HG02884 (cell line): Measurements from ENCODE around the gene CCDC70.
A peak's percentile ranks its signal among the peaks of the same experiment; 100 is the strongest.

ENCODE experiments used
- ATAC-seq: cut with Tn5 transposase; IDR thresholded peaks from one replicate; pipeline ENCODE4 v1.9.1; 2021; ENCODE audit warnings: mild to moderate bottlenecking, moderate library complexity; ENCODE audit not compliant: unreplicated experiment

The CCDC70 gene

DNA sequence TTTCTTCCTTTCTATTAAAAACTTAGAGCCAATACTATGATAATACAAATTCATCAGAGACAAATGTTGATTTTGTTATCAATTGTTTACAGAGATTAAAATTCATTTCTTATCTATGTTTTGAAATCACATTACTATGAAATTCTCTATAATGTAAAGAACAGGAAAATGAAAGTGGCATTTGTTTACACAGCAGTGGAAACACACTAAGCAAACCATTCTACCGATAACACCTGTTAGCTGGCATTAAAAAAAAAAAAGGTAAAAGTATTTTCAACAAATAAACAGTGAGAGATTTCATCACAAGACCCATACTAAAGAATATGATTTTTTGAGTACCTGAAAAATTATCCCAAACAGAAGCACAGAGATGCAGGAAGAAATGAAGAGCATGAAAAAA, 4.8 kb upstream of the CCDC70 start:
- no peak for ATAC-seq

DNA sequence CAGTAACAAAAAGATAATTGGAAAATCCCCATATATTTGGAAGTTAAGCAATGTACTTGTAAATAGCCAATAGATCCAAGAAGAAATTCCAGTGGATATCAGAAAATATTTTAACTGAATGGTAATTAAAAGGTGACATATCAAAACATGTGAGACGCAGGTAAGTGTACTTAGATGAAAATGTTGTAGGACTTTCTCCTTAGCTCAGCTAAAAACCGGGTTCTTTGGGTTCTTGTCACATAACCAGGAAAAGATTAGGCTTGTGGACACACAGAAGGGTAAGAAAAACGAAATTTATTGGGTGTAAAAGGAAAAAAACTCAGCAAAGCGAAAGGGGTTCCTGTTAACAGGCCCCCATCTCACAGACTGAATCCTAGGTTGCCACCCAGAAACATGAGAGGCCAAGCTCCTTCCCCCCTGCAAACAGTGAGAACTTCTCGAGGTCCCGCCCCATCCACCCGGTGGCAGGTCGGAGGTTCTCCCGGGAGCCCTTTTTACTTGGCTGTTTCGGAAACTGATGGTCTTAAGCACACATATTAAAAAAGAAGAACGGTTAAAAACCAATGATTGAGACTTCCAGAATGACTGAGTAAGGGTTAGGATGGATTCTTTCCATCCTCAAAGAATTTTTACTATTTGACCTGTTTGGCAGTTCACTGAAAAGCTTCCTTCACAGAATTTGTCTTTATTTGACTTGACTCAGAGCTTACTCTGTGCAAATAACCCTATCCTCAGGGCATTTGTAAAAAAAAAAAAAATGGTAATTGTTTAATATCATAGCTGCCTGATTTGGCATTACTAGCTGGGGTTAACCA, 3.1 kb upstream of the CCDC70 start:
- ATAC-seq = no peak

DNA sequence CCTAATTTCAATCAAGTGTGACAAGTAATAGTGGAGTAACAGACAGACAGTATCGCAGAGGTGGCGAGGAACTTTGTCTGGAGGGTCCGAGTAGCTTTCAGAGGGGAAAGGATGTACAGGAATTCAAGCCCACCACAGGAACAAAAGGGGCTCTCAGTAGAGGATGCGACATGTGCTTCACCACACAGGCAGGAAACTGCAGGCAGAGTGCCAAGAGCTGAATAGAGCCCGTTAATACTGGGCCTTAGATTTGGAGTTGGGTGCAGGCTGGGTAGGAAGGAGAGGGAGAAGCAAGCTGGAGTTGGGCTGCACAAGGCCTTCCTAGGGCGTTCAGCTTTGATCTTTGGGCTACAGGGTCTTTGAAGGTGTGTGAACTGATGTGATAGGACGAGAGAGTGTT, 1.2 kb downstream of the CCDC70 start:
- no peak for ATAC-seq

DNA sequence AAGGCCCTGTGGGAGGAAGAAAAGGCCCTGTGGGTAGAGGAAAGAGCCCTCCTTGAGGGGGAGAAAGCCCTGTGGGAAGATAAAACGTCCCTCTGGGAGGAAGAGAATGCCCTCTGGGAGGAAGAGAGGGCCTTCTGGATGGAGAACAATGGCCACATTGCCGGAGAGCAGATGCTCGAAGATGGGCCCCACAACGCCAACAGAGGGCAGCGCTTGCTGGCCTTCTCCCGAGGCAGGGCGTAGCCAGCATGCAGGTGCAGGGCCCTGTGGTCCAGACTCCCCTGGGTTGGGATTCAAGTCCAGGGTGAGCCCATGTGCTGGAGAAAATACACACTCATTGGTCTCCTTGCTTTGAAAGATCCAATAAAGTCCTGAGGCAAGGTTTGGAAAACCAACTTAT, 4.1 kb downstream of the CCDC70 start:
- ATAC-seq = no peak

DNA sequence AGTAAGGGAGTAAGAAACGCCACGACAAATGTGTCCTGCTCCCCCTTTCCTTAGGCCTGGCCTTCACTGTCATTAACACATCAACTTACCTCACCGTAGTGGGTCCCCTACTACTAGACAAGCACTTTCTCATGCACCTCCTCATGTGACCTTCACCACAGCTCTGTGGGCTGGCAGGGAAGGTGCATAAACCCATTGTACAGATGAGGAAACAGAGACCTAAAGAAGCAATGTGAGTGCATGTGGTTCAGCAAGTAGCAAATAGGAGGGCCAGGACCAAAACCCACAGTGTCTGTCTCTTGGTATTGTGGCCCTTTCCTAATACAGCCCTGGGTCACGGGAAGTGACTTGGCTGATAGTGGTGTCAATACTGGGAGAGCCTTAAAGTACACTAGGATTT, 5.3 kb downstream of the CCDC70 start:
- no peak for ATAC-seq

DNA sequence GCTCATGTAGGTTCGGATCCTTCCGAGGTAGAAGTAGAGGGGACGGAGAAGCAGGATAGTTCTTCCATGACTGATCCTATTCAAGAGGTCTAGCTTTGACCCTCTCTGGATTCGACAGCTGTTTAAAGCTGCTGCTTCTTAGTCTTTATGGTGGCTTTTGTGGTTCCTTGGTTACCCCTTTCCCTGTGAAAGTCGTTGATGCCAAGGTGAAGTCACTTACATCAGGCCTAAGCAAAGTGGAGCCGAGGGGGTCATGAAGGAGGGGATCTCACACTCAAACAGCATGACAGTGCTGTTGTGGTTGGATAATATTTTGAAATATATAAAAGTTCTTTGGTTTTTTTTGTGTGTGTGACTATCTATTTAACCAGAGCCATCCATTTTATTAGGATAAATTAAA, 8.1 kb downstream of the CCDC70 start:
- ATAC-seq = no peak

DNA sequence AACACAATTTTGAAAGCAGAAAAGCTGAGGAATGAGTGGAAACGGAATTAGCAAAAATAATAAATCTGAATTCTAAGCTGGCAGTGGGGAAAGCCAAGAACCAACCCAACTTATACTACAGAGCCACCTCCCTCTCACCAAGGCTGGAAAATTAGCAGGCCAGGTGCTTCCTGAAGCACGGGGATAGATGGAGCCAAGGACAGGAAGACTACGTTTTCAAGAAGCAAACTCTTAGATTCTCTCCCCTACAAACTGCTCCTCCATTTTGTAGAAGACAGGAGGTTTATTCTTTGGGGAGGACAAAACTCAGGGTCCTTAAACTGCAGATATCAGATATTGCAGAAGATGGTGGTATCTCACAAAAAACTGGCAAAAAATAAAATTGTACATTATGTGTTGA, 8.8 kb downstream of the CCDC70 start:
- ATAC-seq = no peak

DNA sequence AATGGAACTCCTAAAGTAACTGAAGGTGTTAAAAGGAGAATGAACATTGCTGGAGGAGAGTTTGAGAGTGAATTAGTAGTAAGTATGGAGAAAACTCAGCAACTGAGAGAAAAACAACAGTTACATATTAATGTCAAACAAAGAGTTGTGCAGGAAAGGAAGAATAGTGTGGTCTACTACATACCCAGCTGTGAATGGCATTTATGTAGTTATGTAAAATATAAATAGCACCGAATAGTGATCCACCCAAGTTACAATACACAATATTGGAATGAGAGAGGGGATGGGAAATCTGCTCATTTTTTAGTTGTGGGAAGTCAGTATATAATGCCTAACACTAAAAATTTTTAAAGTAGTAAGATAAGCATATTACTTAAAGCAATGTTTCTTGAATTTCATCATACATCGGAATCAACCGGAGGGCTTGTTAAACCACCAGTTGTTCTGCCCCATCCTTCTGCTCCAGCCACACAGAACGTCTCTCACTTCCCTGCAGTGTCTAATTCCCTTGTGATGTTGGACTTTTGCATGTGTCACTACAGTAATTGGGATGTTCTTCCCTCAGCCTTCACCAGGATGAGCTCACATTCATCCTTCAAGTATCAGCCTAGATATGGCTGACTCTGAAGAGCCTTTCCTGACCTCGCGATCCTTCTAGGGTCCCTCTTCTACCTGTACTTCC, 11.5 kb downstream of the CCDC70 start:
- ATAC-seq = no peak

DNA sequence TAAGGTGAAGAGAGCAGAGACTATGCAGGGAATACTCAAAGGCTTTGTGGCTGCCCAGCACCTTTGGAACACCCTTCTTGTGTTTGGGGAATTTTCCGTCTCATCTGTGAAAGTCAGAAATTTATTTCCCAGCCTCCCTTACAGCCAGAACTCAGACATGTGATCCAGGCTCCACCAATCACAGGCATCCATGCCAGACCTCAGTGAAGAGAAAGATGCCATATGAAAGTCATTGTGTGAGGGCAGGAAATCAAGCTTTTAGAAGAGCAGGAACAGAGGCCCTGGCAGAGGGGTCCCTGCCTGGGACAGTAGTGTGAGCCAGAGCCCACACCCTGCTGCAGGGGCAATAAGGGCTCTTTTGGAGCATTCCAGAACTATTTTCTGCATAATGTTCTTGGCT, 12.1 kb downstream of the CCDC70 start:
- ATAC-seq = no peak

DNA sequence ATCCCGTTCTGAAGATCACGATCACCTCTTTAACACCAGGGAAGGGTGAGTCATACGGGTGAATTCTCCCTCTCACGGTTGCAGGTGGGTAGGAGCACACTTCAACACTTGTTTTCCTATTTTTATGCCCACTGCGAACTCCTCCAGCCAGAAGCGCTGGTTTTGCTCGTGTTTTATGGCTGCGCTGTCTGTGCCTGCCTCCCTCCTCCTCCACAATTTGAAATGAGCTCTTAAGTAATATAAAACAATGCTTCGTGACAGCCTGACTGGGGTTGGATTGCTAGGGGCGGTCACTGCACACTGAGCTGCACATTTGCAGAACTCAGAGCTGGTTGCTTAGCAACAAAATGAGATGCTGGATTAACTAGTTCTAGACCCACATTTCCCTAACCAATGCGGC, 12.9 kb downstream of the CCDC70 start:
- ATAC-seq = no peak

DNA sequence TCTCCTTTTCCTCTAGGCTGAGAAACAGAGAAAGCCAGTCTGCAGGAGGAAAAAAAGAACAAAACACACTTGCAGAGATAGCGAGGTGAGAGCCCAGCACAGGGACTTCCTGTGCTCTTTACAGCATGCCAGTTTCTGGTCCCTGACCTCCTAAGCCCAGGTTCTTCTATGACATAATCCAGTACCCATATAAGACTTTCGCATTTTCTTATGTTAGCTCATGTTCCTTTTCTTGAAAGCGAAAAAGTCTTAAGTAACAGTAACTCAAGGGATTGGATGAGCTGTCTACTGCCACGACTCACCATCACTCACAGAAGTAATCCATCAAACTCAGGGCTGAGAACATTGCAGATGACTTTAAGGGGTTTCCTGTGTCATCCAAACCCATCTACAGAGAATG, 17.4 kb downstream of the CCDC70 start:
- no peak for ATAC-seq

DNA sequence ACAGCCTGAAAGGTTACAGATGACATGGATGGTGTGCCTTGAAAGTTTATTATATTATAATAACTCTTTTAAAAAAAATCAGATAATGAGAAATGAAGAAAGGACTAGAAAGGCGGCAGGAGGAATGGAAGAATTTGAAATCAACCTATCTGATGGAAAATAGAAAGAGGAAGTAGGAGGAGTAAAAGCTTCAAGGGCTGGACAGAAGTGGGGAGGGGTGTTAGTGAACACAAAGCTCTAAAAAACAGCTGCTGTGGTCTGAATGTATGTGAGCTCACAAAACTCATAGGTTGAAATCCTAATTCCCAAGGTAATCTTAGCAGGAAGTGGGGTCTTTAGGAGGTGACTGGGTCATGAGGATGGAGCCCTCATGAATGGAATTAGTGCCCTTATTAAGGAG, 19.5 kb downstream of the CCDC70 start:
- ATAC-seq = no peak

DNA sequence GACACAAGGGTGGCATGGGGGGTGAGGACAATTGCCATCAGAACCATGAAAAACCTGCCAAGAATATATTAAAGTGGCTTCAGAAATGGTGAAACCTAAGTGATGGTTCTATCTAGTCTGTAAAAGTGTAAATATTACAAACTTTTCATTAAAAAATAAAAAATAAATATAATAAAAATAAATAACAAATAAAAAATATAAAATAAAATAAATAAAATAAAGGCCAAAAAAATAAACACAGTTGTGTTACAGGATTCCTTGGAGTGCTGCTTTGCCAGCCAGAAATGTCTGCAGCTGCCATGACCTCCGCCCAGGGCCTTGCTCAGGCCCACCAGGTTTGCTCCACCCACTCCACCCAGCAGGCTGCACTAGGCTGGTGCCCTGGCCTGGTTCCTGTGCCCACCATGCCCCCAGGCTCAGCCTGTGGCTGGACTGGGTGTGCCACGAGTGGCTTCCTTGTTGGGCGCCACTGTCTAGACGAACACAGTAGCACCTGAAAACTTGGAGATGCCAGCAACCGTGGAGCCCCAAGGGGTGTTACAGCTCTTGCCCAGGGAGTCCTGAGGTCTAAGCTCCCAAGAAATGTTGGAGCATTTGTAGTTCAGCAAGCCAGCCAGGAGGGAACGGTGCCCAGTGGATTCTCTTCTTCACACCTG, 20.9 kb downstream of the CCDC70 start:
- no peak for ATAC-seq

DNA sequence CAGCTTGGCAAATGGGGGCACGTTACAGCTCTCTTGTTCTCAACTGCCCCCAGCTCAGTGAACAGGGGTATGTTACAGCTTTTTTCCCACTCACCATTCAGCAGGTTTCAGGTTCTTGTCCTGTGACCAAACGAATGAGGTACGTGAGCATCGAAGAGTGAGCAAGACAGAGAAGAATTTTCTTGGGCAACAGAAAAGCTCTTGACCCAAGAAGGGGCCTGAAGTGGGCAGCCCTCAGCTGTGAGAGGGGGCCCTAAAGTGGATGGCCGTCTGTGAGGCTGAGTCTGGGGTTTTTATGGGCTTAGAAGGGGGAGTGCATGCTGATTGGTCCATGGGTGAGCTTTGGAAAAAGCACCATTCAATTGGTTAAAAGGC, 21.4 kb downstream of the CCDC70 start:
- no peak for ATAC-seq

DNA sequence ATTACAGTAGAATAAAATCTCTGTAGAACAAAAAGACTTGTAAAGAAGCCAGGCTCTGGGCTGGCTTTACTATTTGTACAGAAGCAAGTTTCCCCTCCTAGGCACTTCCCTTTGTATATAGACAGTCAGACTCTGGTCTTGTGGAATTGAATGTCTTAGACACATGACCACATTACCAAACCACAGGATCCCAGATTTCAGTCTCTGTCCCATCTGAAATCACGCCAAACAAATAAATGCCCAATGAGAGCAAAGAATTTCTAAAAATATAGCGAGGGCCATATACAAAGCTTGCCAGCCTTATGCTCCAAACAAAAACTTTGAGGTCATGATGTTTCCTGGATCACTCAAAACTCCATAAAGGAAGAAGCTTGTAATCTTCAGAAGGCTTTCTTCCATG, 23.9 kb downstream of the CCDC70 start:
- no peak for ATAC-seq

DNA sequence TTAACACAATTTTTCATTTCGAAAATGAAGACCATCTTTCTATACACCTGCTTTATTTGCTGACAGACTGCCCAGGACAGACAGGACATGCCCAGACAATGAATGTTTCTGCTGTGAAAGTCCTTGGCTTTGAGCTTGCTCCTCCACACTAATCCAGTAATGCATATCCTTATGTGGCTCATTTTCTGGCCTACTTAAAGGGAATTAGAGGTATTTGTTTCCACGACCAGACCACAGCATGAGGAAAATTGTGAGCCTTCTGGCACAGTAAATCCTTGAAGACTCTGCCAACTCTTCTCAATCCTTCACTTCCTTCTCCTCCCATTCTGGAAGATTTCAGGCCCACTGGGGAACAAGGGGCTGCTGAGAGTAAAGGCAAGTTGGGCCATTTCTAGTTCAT, 25.7 kb downstream of the CCDC70 start:
- no peak for ATAC-seq

DNA sequence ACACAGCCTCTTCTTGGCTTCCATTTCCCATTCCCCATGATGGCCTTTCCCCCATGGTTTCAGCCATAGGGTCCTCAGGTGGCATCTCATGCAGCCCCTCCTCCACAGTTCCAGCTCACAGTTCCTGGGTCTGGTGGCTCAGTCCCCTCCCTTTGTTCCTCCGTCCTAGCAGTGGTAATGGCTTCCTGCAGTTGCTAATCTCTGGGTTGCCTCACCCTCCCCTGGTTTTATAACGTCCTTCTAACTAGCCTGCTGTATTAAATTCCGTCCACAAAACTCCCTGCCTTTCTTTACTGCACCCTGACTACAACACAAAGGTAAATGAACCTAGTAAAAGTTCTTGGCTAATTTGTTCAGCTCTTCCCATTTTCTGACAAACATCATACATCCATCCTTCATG, 30.9 kb downstream of the CCDC70 start:
- no peak for ATAC-seq

DNA sequence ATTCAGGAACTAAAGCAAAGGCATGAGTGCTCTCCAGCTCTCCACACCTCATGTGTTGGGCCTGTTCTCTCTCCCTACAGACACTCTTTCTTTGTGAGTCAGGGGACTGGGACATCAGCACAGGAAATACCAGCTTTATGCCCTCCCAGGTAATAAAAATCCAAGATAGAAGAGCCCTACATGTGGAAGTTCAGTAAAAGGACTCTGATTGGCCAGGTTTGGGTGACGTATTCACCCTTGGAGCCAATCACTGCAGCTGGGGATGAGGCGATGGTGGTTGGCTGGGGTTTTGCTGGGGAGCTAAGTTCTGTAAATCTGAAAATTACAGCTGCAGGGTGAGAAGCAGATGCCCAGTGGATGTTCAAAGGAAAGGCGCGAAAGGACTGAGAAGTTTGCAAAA, 32.5 kb downstream of the CCDC70 start:
- ATAC-seq = no peak

DNA sequence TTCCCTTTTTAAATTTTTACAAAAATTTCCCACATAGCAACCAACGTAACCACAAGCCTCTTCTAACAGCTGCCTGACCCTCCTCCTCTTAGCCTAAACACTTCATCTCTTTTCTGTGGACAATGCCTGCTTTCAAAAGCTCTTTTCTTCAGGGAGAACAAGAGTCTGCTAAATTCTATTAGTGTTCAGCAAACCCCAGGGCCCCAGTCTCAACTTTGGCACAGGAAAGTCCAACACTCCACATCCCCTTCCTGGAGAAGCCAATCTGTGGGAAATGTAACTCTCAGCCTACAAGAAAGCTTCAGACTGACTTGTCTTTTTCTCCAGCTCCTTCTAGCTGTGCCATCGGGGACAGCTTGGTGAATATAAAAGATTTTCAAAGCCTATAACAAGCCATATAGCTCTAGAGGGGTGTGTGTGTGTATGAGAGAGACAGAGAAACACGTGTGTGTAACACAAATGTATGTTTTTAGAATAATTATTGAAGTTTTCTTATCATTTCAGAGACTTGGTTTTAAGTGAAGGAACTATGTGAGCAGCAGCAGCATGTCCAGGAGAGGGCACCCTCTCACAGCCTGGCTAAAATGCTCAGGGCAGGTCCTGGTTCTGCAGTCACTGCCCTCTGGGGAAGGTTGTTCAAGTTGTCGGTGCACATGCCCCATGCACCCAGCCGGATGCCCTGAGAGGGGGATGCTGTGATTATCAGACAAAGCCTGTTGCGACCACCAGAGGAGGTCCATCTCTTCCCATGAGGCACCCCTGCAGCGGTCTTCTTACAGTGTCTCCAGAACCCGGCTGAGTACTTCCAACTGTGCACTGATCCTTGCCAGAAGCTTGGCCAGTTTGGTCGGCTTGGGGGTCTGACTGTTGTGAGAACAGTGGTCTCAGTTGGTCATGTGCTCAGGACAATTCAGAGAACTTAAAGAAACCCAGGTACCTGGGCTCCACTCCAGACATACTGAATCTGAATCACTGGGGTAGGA, 34.4 kb downstream of the CCDC70 start:
- peak; percentile 63 for ATAC-seq

DNA sequence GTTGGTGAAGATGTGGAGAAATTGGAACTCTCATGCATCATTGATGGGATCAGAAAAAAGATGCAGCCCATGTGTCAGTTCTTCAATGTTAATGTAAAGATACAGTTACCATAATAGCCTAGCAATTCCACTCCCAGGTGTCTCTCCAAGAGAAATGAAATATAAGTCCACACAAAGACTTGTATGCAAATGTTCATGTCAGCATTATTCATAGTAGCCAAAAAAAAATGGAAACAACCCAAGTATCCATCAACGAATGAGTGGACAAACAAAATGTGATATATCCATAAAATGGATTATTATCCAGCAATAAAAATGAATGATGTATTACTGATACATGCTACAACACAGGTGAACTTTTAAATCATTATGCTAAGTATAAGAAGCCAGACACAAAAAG, 38.7 kb downstream of the CCDC70 start:
- ATAC-seq = no peak

DNA sequence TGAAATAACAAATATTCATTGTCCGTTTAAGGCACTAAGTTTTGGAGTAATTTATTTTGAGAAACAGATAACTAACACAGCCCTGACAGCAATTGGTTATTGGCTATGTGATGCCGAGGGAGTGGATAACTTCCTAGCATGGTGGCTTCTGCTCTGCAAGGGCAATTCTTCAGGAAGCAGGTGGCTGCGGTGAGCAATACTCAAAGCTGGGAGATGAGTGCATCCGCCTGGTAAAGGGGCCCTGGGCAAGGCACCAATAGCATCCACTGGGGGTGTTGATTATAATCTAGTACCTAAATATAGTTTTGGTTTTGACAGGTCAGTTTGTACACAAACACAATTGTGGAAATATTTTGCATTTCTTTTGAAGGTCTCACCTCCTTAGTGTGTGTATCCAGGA, 41.0 kb downstream of the CCDC70 start:
- ATAC-seq = no peak
